ENCODE results near the gene TRPM6.
A peak's percentile ranks its signal among the peaks of the same experiment; 100 is the strongest.
"Not testable (repeated sequence)": the region's sequence is repeated elsewhere in the genome, so short reads cannot be mapped to it uniquely, and the experiment has no call there.

Gene TRPM6

DNA sequence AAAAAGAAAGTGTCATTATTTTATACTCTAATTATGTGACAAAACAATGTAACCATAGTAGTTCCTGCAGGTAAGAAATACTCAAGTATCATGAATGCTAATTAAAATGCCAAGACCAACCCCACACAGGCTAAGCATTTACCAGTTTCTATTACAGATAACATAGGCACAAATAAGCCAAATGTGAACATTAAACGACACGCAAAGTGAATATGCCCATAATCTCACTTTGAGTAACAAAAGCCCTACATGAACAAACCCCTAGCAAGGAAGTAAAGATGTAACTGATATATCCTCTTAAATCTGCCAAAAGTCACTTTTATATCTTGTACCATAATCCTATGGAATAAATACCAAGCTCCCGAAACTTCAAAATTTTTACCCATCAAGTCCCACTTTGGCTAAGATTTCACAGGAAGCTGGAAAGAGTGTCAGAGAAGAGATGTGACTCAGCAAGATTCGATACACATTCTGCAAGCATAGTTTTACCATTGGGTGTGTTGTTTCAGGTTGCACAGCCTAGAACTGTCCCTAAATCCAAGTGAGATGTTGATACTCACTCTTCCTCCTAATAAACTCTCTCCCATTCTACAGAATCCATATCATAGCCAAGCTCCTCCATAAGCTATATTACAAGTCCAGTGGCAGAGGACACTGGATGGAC, 28.8 kb downstream of the TRPM6 start:
- DNase-seq = no peak

DNA sequence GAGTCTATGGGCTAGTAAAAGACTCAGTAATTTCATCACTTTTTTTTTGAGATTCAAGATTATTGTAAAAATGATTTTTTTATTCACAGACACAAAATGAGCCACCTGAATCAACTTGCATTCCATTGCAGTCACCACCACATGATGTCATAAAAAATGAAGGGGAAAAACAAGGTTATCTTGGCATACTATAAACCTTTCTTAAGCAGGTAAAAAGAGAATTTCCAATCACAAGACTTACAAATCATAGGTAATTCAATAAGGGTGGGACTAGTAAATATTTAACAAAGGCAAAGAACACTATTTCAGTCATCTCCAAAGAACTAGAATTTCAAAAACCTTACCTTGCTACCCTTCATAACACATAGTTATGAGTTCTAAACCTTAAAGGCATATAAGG, 30.7 kb downstream of the TRPM6 start:
- DNase-seq = no peak

DNA sequence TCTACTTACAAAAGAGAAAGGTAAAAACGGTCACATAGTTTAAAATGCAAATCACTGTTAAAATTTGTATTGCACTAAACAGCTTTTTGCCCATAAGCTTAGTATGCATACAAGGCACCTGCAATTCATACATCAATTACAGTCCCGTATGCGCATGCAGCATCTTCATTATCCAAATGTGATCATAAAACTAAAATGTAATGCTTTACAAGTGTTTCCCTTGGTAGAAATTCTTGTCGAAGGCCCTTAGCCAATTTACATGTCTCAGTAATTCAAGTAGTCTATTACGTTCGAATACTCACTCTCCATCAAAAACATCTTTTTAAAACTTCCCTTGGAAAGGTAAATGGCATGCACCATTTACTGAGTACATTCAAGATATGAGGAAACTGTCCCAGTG, 32.6 kb downstream of the TRPM6 start:
- no peak for DNase-seq

DNA sequence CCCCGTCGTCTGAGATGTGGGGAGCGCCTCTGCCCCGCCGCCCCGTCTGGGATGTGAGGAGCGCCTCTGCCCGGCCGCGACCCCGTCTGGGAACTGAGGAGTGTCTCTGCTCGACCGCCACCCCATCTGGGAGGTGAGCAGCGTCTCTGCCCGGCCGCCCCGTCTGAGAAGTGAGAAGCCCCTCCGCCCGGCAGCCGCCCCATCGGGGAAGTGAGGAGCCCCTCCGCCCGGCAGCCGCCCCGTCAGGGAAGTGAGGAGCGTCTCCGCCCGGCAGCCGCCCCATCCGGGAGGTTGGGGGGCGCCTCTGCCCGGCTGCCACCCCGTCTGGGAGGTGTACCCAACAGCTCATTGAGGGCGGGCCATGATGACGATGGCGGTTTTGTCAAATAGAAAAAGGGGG, 34.7 kb downstream of the TRPM6 start:
- not testable (repeated sequence) for DNase-seq

DNA sequence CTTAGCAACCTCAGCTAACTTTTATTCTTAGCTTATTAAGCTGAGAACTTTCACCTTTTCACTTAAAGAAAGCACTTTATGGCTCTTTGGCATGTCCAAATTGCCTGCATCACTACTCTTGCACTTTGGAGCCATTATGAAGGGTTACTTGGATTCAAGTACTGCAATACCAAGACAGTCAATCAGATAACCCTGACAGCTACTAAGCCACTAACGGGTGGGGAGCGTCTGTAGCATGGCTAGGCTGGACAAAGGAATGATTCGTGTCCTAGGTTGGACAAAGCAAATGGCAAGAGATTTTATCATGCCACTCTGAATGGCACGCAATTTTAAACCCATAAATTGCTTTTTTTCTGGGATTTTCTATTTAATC, 39.6 kb downstream of the TRPM6 start:
- DNase-seq = no peak

DNA sequence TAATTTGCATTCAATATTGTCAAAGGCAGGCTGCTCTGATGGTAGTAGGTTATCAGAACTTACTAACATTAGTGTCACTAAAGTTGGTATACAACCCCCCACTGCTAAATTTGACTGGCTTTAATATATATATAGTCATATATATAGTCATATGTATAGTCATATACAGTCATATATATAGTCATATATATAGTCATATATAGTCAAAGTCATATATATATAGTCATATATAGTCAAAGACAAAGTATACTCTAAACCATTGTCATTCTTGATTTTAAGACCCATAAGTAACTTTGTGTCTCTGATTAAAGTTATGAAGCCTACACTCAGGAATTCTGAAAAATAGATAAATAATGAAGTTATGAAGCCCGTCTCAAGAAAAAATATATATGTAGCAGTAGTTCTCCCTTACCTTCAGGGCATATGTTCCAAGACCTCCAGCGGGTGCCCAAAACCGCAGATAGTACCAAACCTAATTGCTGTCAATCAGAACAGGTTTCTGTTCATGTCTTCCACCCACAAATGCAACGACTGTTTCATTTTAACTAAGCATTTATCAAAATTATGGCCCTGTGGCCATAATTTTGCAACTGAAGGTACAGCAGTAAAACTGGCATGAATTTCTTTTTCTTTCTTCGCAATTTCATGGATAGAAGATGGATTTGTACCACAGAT, 40.1 kb downstream of the TRPM6 start:
- DNase-seq = no peak

DNA sequence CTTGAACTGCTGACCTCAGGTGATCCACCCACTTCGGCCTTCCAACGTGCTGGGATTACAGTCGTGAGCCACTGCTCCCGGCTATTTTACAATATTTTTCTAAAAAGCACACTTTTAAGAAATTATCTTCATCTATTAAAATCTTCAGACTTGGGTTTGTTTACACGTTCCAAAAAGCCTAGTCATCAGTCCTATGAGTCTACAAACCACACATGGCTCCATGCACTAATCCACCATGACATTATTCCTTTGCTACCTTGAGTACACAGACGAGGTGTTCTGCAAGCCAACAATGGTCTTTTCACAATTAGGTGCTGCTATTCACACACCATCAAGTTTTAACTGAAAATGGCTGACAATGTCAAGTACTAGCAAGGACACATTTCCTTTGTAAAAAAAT, 41.0 kb downstream of the TRPM6 start:
- no peak for DNase-seq

DNA sequence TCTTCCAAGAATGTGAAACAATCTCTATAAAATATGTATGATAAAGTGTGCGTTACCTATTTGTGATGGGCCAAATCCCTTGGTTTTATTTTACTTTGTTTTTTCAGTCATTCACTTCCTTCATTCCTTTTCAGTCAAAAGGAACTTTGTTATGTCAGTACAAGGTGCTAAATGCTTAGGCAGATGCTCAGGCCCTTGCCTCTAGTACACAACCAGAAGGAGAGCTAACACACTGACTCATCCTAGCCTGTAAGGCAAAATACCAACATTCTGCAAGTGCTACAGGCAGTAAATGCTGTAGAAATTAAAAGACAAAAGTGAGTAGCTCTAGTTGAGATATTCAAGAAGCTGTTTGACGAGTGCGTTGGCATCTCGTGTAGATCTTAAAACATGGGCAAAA, 49.4 kb downstream of the TRPM6 start:
- no peak for DNase-seq

DNA sequence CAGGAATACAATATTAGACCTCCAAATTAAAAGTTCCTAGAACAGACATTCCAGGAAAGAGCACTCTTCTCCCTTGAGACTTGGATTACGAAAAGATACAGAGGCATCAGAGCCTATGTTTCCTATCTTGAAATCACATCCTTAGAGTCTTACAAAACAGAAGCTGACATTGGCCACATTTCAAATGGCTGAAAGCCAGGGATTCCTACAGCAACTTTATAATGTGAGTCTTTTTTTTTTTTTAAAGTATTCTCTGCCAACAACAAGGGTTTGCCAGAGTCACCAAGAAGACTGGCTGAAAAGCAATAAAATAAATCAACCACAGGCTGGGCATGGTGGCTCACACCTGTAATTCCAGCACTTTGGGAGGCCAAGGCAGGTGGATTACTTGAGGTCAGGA, 63.1 kb downstream of the TRPM6 start:
- no peak for DNase-seq

DNA sequence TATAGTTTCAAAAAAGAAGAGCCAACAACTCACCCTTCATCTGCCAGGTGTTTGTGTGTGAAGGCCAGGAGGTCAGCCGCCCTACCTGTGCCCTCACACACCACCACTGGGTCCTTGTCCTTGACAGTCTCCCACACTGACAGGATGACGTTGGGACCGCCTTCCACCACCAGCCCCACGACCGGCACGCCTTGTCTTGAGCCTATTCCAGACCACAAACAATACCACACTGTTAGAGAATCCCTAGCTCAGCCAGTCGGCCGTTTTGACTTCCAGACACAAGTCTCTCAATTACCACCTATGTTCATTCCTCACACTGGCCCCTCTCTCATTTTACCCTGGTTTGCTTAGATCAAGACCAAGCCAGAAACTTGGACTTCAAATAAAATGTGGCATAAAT, 66.1 kb downstream of the TRPM6 start:
- no peak for DNase-seq

DNA sequence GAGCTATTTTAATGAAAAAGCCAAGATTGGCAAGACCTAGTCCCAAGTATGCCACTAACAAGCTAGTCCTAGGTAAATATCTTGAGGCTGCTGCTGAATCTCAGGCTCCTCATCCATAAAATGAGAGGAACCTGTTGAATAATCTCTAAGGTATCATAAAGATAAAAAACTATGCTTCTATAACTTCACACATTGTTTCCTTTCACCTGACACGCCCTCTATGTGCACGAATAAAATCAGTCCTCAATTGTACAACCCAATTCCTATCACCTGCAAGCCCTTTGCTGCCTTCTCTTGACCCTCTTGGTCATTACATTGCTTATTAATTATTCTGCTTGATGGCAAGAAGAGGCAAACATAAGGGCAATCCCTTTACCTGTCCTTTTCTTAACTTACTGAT, 69.9 kb downstream of the TRPM6 start:
- DNase-seq = no peak

DNA sequence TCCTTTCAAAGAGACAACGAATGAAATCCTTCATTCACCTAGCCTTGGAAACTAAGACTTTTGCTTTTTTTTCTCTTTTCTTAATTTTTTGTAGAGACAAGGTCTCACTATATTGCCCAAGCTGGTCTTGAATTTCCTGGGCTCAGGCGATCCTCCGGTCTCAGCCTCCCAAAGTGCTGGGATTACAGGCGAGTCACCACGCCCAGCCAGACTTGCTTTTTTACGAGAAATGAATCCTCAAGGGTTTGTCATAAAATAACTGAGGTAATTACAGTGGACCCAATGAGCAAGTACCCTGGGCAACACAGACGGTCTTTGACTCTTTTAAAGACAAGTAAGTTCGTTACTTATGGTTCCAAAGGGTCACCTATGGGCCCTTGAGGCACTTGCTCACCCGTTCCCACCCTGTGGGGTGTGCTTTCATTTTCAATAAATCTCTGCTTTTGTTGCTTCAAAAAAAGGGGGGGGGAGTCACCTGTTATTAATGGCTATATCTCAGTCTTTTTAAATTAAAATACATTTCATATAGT, 70.4 kb downstream of the TRPM6 start:
- DNase-seq = no peak

DNA sequence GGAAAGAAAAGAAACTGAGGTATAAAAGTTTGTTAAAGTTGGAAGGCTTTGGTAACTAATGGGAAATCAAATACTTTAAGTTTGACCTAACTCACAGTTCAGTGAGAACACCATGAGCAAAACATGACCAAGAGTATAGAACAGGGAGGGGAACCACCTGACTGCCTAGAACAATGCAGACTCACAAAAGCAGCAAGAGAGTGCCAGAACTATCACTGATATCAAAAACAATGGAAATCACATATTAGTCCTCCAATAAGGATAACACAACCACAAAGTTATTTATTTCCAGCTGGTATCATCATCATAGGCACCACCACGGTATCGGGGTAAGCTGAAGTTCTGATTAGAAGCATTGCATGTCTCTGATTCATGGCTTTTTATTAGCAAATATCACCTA, 77.5 kb downstream of the TRPM6 start:
- DNase-seq = no peak

DNA sequence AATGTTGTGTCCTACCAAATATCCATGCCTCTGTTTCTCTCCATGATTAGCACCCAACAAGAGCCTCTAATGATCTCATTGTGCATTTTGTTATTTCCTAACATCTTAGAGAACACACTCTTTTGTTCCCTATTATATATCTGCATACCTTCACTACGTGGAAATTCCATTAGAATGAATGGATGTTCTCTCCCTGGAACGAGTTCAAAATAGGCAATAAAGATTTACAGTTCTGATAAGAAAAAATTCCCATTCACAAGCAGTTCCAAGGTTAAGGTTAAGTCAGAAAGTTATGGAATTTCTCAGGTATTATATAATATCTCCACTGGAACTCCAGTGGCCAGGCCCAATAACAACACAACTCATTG, 83.7 kb downstream of the TRPM6 start:
- DNase-seq = no peak

DNA sequence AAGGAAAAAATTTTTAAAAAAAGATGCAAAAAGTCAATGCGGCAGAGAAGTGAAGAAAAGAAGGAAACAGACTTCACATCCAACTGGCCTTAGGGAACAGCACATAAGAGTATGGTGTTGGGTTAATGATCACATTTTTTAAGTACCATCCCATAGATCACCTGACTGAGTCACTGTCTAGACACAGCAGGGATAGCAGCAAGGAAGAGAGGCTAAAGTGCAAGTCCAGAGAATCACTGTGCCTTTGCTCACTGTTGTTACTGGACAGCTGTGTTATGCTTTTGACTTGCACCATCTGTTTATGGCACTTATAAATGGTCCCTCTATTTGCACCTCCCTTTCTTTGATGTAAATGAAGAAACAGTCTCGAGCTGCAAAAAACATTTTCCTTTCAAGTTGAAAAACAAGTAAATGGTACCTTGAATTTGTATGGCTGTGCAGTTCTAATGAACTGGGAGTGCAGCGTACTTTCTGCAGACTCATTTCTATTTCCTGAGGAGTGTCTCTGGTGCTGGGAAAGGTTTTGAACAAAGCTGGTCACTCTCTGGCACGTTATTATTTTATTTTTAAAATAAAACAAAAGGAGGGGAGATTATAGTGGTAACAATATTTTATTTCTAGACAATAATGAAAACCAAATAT, 84.2 kb downstream of the TRPM6 start:
- DNase-seq = no peak

DNA sequence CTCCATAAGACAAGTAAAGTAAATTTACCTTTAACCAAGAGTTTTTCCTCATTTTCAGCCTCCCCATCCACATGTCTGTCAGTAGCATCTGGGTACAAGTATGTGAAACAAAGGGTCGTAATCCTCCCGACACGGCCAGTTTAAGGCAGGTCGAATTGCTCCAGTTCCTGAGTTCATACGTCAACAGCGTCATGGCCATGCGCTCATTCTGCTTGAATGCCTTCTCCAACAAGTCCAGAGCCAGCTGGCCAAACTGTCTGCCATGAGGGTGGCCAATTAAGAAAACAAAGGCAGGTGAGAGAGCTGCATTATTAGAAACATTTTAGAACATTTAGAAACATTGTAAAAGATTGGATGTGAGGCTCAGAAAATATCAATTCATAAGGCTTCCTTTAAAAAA, 87.5 kb downstream of the TRPM6 start:
- DNase-seq = no peak

DNA sequence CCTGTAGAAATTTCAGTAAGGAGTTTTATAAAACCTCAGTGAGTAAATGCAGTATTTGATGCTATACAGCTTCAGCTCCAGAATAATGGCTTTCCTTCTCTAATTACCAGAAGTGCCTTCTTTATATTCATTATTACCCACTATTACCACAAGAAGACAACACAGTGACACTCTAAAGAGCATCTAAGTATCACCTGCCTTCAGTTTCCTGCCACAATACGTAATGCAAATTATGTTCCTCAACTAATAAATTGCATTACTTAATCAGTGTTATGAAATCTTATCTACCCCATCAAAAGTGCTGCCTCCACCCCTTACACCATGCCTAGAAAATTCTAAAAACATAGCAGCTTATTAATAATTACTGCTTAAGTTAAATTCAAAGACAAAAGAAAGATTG, 91.9 kb downstream of the TRPM6 start:
- DNase-seq = no peak

DNA sequence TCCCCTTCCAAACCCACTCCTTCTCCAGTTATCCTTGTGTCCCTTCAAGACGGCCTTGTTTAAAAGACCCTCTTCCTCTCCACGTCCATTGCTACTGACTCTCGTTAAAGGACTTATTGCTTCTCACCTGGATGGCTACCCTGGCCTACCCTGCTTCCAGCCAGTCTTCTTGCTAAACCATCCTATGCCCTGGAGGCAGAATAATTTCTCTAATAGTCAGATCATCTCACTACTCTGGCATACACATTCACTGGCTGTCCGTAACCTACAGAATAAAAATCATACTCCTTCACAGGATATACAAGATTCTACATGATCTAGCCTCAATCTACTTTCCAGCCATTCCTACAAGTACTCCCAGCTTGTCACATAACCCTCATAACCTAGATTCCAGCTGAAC, 92.6 kb downstream of the TRPM6 start:
- DNase-seq = no peak

DNA sequence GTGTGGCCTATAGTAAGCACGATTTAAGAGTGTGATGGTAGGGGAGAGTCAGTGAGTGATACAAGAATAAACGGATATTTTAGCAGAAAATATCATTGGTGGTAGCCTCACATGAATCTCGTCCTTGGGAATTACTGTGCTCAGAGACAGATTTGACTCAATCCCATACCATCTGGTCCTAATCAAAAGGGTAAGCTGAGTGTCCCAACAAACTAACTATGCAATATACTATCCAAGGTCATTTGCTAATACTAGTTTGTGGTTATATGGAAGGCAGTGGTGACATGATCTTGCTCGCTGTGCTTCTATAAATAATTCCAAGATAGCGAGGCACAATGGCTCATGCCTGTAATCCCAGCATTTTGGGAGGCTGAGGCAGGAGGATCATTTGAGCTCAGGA, 103.2 kb downstream of the TRPM6 start:
- no peak for DNase-seq

DNA sequence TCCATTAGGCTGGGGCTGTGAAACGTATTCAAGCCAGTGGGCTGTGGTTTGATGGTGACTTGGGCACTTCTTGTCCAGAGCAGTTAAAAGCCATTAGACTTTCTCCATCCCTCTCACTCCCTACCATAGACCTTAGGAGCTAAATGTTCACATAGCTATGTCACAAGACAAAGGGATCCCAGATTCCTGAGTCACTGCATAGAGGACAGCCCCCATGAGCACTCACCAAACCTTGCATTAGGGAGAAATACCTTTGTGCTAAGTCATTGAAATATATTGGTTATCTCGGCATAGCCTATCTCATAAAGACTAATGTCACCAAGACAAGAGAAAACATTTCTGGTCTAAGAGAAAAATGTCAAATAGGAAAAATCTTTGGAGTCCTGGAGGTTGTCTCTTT, 104.3 kb downstream of the TRPM6 start:
- DNase-seq = no peak

DNA sequence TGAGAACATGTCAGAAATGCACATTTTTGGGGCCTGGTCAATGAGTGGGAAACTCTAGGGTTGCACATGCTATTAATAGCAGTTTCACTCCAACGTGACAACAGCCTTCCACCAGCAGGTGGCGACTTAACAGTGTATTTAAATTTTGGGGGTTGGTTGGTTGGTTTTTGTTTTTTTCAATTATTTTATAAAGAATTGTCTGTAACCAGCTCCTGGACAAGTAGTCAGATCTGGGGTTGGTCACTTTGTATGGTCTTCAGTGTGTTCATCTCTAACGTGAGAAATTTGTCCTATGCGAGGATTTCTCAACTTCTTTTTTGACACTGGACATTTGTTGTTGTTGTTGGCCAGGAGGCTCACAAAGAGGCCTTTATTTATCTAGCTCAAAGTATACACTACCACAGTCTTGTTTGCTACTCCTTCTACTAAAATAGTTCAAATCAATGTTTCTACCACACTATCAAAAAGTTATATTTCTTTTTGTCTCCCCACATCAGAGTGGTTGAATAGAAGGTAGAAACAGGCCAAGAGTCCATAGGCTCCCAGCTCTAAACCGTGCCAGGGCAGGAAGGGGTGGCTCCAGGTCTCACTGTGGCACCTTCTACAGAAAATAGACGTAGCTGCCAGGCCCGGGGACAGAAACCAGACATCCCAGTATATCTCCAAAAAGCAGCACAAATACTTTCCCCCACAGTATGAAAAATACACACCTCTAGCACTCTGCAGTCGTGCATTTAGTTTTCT, 110.4 kb downstream of the TRPM6 start:
- DNase-seq = peak; percentile 69

DNA sequence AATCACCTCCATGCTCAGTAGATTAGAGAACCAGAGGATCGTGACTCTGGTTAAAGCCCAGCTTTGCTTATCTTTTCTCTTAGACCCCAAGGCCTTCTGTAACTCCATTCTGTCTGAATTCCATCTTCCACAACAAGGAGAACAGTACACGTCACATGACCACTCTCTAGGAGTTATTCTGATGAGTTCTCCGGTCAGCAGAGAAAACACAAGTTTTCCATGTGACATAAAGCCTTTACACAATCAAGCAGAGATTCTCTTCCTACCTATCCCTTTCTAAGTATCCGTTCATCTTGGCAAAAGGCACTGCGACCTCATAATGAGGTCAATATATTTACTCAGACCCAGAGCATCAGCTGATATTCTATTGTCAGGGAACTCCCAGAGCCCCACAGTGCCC, 112.3 kb downstream of the TRPM6 start:
- no peak for DNase-seq

DNA sequence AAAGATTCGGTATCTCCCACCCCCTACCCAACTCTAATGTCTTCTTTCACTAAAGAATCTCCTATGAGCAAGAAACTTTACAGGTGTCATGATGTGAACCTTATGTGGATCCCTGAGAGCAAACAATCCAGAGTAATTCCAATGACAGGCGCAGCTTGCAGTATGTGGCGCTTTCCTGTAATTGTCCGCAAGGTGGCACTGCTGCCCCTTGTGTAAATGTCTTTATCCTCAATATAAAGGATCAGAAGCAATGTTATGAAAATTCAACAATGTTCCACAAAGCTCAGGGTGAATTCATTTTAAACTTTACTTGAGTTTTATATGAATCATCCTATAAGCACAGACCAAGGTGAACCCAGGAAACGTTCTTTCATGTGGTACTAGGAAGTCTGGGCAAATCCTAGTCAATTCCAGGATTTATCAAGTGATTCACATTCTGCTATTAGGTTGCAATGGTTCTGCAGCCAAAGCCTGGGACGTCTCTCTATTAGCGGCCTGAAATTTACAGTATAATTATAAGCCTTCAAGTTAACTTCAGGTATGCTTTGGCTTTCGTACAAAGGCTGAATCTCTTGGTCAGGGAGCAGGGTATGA, 113.7 kb downstream of the TRPM6 start:
- peak; percentile 83 for DNase-seq
